A673 (cell line): ENCODE measurements around the gene MAB21L1. TPM values are rescaled to one million over a fixed set of nuclear protein-coding genes. Genes with fewer than 3 reads are reported as not detected.

Experiments used
- BruUV-seq: library from RNA; stranded (reverse); fragments of 400-500 nt; replicated peaks from 2 replicates; lab custom pipeline; 2021; lab: Mats Ljungman, UMichigan
- CTCF ChIA-PET: fragments of 300-600 bp; sonication (Branson Sonifier 250); formaldehyde crosslinking; loops from one replicate; lab custom pipeline; 2022; ENCODE audit warnings: antibody characterized with exemption; lab: Charles Lee
- POLR2A ChIA-PET: fragments of 300-600 bp; sonication (Branson Sonifier 250); formaldehyde crosslinking; loops from one replicate; lab custom pipeline; 2022; ENCODE audit warnings: antibody characterized with exemption; ENCODE audit not compliant: low non-redundant PET; lab: Charles Lee
- DNase-seq: peaks from one replicate; pipeline ENCODE4 v3.0.0-alpha.2; 2015; ENCODE audit warnings: low spot score
- H3K27ac ChIP-seq: fragments of 200-600 bp; sonication (generic); 2 replicates; pipeline ENCODE4 v1.5.1; 2016; ENCODE audit warnings: mixed run types, low read depth, mild to moderate bottlenecking, mixed read lengths, antibody characterized with exemption, low read length; ENCODE audit not compliant: poor library complexity, severe bottlenecking
- H3K27me3 ChIP-seq: fragments of 200-600 bp; sonication (generic); replicated peaks from 2 replicates; pipeline ENCODE4 v1.6.1; 2017; ENCODE audit warnings: mixed run types, low read depth, mild to moderate bottlenecking, mixed read lengths, antibody characterized with exemption, low read length; ENCODE audit not compliant: insufficient read depth, poor library complexity
- H3K36me3 ChIP-seq: fragments of 200-600 bp; sonication (generic); 2 replicates; pipeline ENCODE4 v1.6.1; 2016; ENCODE audit warnings: mixed run types, mild to moderate bottlenecking, mixed read lengths, antibody characterized with exemption, low read length; ENCODE audit not compliant: insufficient read depth, poor library complexity, severe bottlenecking
- H3K4me1 ChIP-seq: fragments of 200-600 bp; sonication (generic); 2 replicates; pipeline ENCODE4 v1.6.1; 2017; ENCODE audit warnings: mixed run types, mild to moderate bottlenecking, mixed read lengths, antibody characterized with exemption, low read length; ENCODE audit not compliant: insufficient read depth, poor library complexity, severe bottlenecking
- H3K4me3 ChIP-seq: fragments of 200-600 bp; sonication (generic); 2 replicates; pipeline ENCODE4 v1.5.1; 2016; ENCODE audit warnings: low read depth, mixed run types, mild to moderate bottlenecking, mixed read lengths, low read length; ENCODE audit not compliant: poor library complexity, severe bottlenecking
- H3K9me3 ChIP-seq: fragments of 200-600 bp; sonication (generic); 2 replicates; pipeline ENCODE4 v1.6.1; 2016; ENCODE audit warnings: mixed run types, low read depth, mild to moderate bottlenecking, mixed read lengths, antibody characterized with exemption, low read length; ENCODE audit not compliant: poor library complexity, severe bottlenecking
- EZH2 ChIP-seq: fragments of 200-600 bp; sonication (generic); IDR thresholded peaks from 2 replicates; pipeline ENCODE4 v1.6.1; 2017; ENCODE audit warnings: borderline replicate concordance, low read depth, mild to moderate bottlenecking, mixed read lengths, antibody characterized with exemption, low read length; ENCODE audit not compliant: poor library complexity, severe bottlenecking
- intact Hi-C: fragments of 100-400 bp; cut with micrococcal nuclease; formaldehyde crosslinking; loops from one replicate; pipeline ENCODE4 v1.10.0; 2022; ENCODE audit not compliant: unreplicated experiment
- total RNA-seq: library from RNA; stranded (reverse); gene quantifications from 2 replicates; pipeline ENCODE4 v1.2.3, GENCODE V29; 2021
- TF ChIP-seq, protein P1 (sequence below): fragments of 300-800, 200-600 bp; sonication (generic); conservative IDR thresholded peaks from 2 replicates; pipeline ENCODE4 v1.5.1; 2017; ENCODE audit warnings: low read depth, mild to moderate bottlenecking, antibody characterized with exemption, low read length, moderate library complexity, mixed read lengths

The MAB21L1 gene
- total RNA-seq, 1 experiment from 2014 or later, result not detected

DNA sequence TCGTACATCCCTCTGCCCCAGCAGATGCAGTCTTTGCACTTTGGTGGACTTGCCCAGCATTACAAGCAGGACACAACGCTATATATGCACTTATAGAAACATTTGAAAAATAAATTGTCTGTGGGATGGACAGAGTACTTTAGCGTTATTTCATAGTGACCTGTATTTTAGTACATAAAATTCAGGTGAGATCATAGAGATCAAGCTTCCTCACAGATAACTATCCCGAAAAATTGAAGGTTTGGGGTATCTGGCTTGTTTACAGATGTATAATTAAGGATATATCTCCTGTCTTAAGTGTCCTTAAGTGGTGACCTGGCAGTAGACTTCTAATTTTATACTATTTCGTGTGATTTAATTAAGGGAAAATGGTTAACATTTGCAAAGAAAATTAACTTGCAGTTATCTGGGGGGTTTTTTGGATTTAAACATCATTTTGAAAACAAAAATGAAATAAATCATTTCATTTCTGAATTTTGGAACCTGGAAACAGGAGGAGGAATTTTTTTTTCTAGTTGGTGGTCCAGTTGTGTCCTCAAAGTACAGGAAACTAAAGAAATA, 977 bp upstream of the MAB21L1 start:
- Histone ChIP-seq H3K4me1 (no peaks in the 10 kb centered on the region), H3K27ac (no peak overlapping the region), H3K36me3 (no peaks in the 10 kb centered on the region), H3K4me3 (no peak overlapping the region), H3K27me3 (no peaks in the 10 kb centered on the region), H3K9me3 (no peaks in the 10 kb centered on the region)
- BruUV-seq, result no TSS peak
- ChIA-PET CTCF (no interaction called here), POLR2A (no interaction called here)
- TF ChIP-seq EZH2, result no peak
- TF ChIP-seq, protein P1, sequence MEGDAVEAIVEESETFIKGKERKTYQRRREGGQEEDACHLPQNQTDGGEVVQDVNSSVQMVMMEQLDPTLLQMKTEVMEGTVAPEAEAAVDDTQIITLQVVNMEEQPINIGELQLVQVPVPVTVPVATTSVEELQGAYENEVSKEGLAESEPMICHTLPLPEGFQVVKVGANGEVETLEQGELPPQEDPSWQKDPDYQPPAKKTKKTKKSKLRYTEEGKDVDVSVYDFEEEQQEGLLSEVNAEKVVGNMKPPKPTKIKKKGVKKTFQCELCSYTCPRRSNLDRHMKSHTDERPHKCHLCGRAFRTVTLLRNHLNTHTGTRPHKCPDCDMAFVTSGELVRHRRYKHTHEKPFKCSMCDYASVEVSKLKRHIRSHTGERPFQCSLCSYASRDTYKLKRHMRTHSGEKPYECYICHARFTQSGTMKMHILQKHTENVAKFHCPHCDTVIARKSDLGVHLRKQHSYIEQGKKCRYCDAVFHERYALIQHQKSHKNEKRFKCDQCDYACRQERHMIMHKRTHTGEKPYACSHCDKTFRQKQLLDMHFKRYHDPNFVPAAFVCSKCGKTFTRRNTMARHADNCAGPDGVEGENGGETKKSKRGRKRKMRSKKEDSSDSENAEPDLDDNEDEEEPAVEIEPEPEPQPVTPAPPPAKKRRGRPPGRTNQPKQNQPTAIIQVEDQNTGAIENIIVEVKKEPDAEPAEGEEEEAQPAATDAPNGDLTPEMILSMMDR, result no peak
- intact Hi-C loops, result no loop called here
- DNase-seq, result no peak

DNA sequence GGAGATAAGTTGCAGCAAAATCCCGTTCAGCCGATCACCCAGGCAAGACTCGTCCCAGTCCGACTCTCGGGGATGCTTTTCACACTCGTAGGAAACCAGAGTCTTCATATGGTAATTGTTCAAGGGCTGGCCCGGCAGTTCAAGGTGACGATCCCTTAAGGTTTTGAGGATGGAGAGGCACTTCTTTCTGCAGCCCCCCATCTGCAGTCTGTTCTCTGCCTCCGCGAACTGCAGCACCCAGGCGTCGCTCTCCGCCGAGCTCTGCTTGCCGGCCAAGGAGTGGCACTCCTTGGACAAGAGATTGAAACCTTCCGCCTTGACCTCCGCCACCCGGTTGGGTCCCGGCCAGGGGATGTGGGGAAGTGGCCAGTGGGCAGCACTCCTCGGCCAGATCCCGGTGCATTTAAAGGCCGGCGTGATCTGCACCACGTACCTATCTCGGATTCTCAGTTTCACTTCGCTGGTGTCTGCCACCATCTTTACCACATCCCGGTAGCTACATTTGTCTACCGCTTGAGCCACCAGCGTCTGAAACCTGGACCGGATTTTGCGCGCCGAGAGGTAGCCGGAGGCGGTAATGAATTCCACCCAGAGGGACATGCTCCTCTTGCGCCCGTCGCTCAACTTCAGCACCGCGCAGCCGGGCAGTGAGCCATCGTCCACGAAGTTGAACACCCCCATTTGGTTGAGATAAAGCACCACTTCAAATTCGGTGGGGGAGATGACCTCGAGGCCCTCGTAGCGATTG, 1.1 kb downstream of the MAB21L1 start:
- no peaks in the 10 kb centered on the region for H3K36me3 ChIP-seq
- H3K4me1 ChIP-seq, result no peaks in the 10 kb centered on the region
- BruUV-seq, result no TSS peak
- DNase-seq, result peak; percentile 9
- ChIA-PET POLR2A (no interaction called here), CTCF (no interaction called here)
- no peak for TF ChIP-seq EZH2
- TF ChIP-seq, protein P1, result no peak
- no peaks in the 10 kb centered on the region for H3K9me3 ChIP-seq
- H3K27me3 ChIP-seq, result no peaks in the 10 kb centered on the region
- H3K4me3 ChIP-seq, result peak overlapping the region; percentile 50
- H3K27ac ChIP-seq, result no peak overlapping the region
- intact Hi-C loops, result no loop called here

DNA sequence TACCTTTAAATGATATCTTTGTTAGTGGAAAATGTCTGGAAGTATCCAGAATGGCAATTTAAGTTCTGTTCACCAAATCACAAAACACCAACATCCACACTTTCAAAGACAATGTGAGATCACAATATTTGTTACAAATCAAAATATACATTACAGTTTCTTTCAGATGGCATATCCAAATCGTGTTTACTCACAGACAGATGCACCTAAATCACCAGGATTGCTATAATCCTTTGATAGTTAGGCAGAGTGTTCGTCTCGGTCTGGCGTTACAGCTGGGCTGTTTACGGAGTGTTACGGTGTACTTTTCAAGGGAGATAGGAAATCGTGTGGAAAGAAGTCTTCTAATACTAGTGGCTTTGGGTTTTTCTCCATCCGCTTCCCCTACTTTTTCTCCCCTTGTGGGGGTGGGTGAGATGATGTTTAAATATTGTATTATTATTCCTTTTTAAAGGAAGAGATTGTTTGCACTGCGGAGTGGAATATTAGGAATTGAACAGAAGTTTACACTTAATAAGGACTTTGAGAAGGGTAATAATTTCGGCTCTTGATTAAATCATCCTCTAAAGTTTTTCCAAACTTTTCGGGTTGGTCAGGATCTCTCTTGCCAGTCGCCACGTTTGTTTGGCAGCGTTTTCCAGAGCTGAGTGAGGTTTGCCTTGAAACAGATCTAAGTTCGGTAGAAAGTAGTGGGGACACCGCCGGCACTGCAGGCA, 1.8 kb downstream of the MAB21L1 start:
- H3K27me3 ChIP-seq, result no peaks in the 10 kb centered on the region
- no TSS peak for BruUV-seq

More for the DNA sequence above, 1.8 kb downstream of the MAB21L1 start:
- CTCF ChIA-PET, result no interaction called here
- no peaks in the 10 kb centered on the region for H3K9me3 ChIP-seq
- DNase-seq, result no peak
- H3K4me3 ChIP-seq, result peak overlapping the region; percentile 50
- no peaks in the 10 kb centered on the region for H3K4me1 ChIP-seq
- POLR2A ChIA-PET, result no interaction called here
- TF ChIP-seq EZH2, result no peak
- TF ChIP-seq, protein P1, result no peak
- H3K27ac ChIP-seq, result no peak overlapping the region
- intact Hi-C loops, result no loop called here
- no peaks in the 10 kb centered on the region for H3K36me3 ChIP-seq
